GM12872 (cell line): ENCODE measurements around the gene APBA2.

Source experiments
- TF ChIP-seq, protein P1 (sequence below): IDR thresholded peaks from 3 replicates; pipeline ENCODE4 v1.5.1; 2011; ENCODE audit warnings: low read depth, mild to moderate bottlenecking, low read length, moderate library complexity; ENCODE audit not compliant: insufficient read depth

APBA2 gene

DNA sequence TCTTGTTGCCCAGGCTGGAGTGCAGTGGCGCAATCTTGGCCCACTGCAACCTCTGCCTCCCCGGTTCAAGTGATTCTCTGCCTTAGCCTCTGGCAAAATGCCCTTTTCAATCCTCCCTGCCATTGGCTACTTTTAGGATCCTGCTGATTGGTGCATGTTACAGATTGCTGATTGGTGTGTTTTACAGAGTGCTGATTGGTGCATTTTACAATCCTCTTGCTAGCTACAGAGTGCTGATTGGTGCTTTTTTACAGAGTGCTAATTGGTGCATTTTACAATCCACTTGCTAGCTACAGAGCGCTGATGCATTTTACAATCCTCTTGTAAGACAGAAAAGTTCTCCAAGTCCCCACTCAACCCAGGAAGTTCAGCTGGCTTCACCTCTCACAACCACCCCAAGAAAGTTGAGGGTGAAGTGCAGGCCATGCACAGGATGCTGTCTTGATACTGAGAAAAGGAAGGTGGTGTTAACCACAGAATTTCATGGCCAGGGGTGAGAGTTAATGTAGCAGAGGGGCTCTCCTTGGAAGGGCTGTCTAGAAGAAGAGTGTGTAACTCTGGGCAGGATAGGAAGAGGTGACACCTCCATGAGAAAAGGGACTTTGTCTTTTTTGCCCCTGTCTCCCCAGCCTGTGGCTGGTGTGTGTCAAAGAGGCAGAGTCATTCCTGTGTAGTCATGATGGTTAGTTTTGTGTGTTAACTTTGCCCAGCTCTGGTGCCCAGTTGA lies 145.9 kb downstream of the APBA2 start:
- TF ChIP-seq, protein P1, sequence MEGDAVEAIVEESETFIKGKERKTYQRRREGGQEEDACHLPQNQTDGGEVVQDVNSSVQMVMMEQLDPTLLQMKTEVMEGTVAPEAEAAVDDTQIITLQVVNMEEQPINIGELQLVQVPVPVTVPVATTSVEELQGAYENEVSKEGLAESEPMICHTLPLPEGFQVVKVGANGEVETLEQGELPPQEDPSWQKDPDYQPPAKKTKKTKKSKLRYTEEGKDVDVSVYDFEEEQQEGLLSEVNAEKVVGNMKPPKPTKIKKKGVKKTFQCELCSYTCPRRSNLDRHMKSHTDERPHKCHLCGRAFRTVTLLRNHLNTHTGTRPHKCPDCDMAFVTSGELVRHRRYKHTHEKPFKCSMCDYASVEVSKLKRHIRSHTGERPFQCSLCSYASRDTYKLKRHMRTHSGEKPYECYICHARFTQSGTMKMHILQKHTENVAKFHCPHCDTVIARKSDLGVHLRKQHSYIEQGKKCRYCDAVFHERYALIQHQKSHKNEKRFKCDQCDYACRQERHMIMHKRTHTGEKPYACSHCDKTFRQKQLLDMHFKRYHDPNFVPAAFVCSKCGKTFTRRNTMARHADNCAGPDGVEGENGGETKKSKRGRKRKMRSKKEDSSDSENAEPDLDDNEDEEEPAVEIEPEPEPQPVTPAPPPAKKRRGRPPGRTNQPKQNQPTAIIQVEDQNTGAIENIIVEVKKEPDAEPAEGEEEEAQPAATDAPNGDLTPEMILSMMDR = no peak

DNA sequence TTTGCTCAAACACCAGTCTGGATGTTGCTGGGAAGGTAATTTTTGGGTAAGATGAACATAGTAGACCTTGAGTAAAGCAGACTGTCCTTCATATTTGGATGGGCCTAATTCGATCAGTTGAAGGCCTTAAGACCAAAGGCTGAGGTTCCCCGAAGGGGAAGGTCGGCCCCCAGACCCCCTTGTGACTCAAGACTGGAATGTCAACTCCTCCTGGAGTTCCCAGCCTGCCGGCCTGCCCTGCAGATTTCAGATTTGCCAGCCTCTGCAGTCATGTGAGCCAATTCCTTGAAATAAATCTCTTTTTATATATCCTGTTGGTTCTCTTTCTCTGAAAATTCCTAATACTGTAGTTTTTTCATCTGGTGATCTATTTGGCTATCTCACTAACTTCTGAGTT lies 146.5 kb downstream of the APBA2 start:
- TF ChIP-seq, protein P1 = no peak

DNA sequence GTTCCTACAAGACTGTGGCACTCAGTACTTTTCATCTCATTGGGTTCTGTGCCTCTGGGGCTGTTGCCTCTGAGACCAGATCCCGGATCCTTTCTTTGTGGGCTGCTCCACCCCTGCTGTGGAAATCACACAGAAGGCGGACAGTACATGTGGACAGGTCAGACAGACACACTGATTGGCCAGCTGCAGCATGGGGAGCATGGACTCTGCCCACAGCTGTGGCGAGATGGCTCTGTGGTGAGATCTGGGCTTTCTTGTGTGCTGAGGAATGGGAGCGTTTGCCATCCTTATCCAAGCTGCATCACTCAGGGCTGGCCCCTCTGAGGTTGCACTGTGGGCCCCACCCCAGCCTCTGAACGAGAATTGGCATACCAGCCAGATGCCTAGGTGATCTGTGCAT lies 147.0 kb downstream of the APBA2 start:
- TF ChIP-seq, protein P1 = no peak

DNA sequence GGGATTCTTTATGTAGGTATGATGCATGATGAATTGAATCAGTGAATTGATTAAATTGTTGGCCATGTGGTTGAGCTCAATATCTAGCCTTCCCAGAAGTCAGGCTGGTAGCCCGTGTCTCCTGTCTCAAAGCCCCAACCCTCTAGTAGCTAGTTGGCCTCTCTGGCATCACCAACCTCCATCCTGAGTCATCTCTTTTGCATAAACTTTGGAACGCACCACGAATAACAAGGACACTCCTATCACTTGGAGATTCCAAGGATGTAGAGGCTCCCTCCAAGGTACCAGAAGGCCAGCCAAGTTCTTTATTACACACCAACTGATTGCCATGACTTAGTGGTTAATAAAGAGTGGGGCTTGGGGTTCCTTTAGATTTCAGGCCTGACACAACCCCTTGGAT lies 148.4 kb downstream of the APBA2 start:
- TF ChIP-seq, protein P1 = no peak

DNA sequence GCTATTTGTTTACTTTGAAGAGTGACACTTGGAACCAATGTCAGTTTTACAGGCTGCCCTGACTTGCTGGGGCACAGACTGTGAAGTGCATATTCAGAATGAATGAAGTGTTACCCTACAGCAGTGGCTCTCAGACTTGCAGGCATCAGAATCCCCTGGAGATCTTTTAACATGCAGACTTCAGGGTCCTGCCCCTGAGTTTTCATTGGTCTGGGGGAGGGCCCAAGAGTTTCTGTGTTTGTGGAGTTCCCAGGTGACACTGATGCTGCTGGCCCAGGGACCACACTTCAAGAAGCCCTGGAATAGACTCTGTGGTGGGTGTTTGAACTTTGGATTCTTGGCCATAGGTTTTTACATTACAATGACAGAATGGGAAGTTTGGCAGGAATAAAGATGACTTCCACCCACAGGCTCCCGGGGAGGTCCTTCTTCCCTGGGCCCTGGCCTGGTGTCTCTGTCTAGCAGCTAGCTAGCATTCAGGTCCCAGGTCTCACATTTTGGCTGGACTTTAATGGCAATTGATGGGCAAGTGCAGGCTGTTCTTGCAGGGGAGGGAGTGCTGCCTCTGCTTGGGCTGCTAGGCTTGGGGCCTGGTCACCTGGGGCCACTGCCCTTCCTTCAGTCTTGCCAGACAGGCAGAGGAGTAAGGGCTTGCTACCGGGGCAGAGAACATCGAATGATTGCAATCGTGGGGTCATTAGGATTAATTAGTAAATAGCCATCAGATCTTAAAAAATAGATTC lies 149.0 kb downstream of the APBA2 start:
- TF ChIP-seq, protein P1 = no peak

DNA sequence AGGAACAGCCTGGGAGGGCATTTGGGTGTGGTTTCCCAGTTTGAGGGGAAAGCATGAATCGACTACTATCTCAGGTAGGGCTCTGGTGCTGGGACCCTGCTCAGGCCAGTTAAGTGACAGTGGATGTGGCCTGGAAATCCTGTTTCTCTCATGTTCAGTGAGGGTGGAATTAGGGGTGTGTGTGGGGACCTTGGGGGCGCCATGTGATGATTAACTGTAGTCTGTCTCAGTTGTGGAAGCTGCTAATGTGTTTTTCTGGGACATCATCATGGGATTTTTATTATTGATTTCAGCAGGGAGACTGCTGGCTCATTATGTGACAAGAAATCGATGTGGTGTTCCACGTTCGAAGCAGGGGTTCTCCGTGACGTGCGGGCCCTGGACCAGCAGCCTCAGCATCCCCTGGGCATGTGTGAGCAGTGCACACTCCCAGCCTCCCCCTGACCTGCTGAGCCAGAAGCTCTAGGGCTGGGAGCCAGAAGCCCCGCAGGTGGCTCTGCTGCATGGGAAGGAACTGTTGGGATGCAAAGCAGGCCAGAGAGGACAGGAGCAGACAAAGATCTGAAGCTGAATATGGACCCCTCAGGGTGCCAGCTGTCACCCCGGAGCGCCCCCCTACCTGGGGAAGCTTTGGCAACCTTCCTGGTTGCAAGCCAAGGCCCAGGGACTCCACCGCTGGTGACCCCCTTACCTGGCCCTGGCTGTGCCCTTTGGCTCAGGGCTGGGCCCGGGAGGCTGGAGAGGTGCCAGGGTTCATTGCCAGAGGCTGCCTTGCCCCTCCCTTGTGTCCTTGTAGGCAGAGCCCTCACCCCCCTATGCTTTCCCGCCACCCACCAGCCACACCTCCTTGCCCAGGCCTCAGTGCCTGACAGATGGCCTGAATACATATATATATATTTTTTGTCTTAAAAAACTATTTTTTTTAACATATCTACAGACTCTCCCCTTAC lies 149.8 kb downstream of the APBA2 start:
- TF ChIP-seq, protein P1 = no peak

DNA sequence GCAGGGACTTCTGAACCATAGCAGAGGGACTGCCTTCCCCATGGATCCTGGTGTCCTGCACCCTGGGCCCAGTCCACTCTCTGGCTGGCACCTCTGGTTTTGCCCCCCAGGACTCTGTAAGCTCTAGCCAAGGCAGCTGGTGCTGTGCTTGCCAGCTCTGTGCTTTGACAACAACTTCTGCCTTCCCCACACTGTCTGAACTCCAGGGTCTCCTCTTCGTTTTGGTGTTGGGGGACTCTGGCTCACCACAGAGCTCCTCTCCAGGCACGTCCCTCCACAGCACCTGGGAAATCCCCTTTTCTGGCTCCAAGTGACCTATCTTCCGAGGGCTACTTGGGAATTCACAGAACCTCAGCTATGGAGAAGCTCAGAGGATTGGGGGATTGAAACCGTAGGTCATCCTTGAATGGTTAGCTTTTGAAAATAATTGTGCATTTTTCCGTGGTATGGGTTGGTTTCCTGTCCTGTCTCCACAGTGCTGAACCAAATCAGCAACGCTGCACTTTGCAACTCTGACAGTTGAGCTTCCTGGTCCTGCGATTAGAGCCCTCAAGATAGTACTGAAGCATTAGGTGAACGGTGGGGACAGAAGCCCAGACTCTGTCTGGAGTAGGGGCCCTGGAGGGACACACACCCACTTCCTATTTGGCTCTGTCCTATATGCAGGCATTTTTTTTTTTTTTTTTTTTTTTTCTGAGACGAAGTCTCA lies 152.4 kb downstream of the APBA2 start:
- TF ChIP-seq, protein P1 = no peak
